AG04450 (cell line): ENCODE data around the gene ADSS2. TPM values are rescaled to one million over a fixed set of nuclear protein-coding genes. Genes with fewer than 3 reads are reported as not detected.

ENCODE experiments used
- CTCF ChIA-PET: fragments of 300-600, 350-600 bp; formaldehyde crosslinking; extraction: SDS; loops from one replicate; lab custom pipeline; 2022; ENCODE audit warnings: antibody characterized with exemption, inconsistent platforms; lab: Charles Lee
- POLR2A ChIA-PET: fragments of 350-600 bp; formaldehyde crosslinking; extraction: SDS; loops from one replicate; lab custom pipeline; 2021; ENCODE audit warnings: antibody characterized with exemption, inconsistent platforms; lab: Yijun Ruan, JAX
- DNase-seq: peaks from one replicate; pipeline ENCODE4 v3.0.0-alpha.2; 2011; ENCODE audit warnings: low read depth, low spot score
- H3K27ac ChIP-seq: one replicate; pipeline ENCODE4 v1.5.1; 2012; ENCODE audit warnings: low read depth, low read length, control low read depth
- H3K27me3 ChIP-seq: one replicate; pipeline ENCODE4 v1.6.0; 2012; ENCODE audit warnings: low read length; ENCODE audit not compliant: control insufficient read depth, insufficient read depth
- H3K4me3 ChIP-seq: 2 replicates; pipeline ENCODE4 v1.5.1; 2011; ENCODE audit warnings: mild to moderate bottlenecking, low read depth, low read length, control low read depth
- H3K9me3 ChIP-seq: 2 replicates; pipeline ENCODE4 v1.5.1; 2012; ENCODE audit warnings: low read length; ENCODE audit not compliant: control insufficient read depth, insufficient read depth
- polyA plus RNA-seq: library from polyadenylated mRNA; depleted of rRNA; stranded (reverse); fragments of >200 nt; gene quantifications from 2 replicates; pipeline ENCODE4 v1.2.3, GENCODE V29; 2011
- TF ChIP-seq, protein P1 (sequence below): IDR thresholded peaks from 2 replicates; pipeline ENCODE4 v1.5.1; 2011; ENCODE audit warnings: low read depth, low read length, control low read depth, inconsistent platforms

ADSS2 gene
- polyA plus RNA-seq, 1 experiment: 50.5 TPM

DNA sequence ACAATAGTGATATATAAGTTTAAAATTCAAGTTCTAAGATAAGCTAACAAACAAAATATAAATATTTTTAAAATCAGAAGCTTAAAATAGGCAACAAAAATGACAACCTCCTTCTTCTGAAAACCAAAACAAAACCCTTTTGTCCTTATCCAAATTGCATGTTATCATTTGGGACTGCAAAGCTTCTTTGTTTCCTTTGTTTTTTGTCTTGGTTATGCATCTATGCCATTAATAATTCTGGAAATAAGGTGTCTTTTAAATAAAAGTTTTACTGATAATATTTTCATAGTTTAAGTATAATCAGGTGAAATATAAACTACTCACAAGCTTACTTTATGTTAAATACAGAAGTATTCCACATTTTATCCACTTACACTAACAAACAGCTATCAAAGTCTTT is 20.5 kb downstream of the ADSS2 start:
- TF ChIP-seq, protein P1, sequence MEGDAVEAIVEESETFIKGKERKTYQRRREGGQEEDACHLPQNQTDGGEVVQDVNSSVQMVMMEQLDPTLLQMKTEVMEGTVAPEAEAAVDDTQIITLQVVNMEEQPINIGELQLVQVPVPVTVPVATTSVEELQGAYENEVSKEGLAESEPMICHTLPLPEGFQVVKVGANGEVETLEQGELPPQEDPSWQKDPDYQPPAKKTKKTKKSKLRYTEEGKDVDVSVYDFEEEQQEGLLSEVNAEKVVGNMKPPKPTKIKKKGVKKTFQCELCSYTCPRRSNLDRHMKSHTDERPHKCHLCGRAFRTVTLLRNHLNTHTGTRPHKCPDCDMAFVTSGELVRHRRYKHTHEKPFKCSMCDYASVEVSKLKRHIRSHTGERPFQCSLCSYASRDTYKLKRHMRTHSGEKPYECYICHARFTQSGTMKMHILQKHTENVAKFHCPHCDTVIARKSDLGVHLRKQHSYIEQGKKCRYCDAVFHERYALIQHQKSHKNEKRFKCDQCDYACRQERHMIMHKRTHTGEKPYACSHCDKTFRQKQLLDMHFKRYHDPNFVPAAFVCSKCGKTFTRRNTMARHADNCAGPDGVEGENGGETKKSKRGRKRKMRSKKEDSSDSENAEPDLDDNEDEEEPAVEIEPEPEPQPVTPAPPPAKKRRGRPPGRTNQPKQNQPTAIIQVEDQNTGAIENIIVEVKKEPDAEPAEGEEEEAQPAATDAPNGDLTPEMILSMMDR: no peak
- H3K9me3 ChIP-seq: no peaks in the 10 kb centered on the region
- CTCF ChIA-PET: interaction anchor here (1.5 kb wide), 1 partner anchor 16 kb away, joined by 3 read pairs; no protein-coding TSS in a partner anchor

DNA sequence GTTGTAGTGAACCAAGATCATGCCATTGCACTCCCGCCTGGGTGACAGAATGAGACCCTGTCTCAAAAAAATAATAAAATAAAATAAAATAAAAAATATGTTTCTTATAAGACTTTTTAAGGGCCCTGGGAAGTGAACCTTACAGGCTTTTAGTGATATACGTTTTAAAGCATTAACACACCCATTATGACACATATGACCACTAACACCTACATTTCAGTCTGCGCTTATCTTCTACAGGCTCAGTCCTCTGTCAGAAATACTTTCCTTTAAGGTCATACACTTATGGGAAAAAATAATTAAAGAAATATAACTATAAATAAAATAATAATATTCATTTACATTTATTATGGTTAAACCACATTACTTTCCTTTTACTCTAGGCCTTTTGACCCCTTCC is 21.9 kb downstream of the ADSS2 start:
- Histone ChIP-seq H3K4me3 (no peak overlapping the region), H3K27ac (no peak overlapping the region), H3K9me3 (no peaks in the 10 kb centered on the region), H3K27me3 (no peaks in the 10 kb centered on the region)
- ChIA-PET CTCF (no interaction called here), POLR2A (no interaction called here)
- TF ChIP-seq, protein P1: no peak
- DNase-seq: no peak

More for the DNA sequence above, 20.5 kb downstream of the ADSS2 start:
- no peak overlapping the region for H3K4me3 ChIP-seq
- no peak overlapping the region for H3K27ac ChIP-seq
- no peak for DNase-seq
- no peaks in the 10 kb centered on the region for H3K27me3 ChIP-seq
- POLR2A ChIA-PET: no interaction called here

DNA sequence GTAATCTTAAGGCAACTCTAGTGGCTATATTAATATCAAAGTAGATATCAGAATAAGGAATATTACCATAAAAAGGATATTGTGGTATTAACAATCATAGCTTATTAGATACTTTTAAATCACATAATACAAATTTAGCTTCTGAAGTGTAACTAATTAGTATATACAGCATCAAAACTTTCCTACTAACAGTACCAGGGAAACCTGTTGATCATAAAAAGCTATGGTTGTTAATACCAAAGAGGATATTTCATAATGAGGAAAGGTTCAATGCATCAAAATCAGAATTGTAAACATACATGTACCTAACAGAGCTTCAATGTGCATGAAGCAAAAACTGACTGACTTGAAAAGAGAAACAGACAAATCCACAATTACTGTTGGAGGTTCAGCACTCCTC is 24.1 kb downstream of the ADSS2 start:
- Histone ChIP-seq H3K27me3 (no peaks in the 10 kb centered on the region), H3K27ac (no peak overlapping the region), H3K4me3 (no peak overlapping the region), H3K9me3 (no peaks in the 10 kb centered on the region)
- ChIA-PET POLR2A (no interaction called here), CTCF (interaction anchor here (3.4 kb wide), 1 partner anchor 13 kb away, joined by 12 read pairs; no protein-coding TSS in a partner anchor)
- no peak for DNase-seq
- TF ChIP-seq, protein P1: no peak

DNA sequence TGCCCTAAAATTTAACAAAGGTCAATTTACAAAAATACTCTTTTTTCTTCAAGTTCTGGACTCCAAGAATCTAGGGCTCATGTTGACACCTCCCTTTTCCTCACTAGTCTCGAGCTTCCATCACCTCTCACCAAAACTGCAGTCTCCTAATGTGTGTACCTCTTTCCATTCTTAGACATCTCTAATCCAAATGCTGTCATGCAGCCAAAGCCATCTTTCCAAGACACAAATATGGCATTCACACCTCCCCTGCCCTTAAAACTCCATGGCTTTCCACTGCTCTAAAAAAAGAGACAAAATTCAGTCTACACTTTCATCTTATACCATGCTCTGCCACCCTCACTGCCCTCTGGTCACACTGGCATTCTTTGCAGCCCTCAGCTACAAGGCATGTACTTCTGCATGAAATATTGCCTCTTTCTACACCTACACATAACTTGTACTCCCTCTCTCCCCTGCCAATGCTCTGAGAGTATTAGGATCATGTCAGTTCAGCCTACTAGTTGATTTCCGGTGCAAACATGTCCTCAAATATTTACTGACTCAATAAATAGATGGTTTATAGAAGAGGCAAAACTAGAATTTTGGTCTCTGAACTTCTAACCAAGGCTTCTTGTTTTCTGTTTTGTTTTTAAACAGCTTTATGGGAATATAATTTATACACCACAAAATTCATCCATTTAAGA is 26.9 kb downstream of the ADSS2 start:
- CTCF ChIA-PET: interaction anchor here (3.4 kb wide), 1 partner anchor 10 kb away, joined by 12 read pairs; no protein-coding TSS in a partner anchor
- POLR2A ChIA-PET: no interaction called here
- no peak for DNase-seq

DNA sequence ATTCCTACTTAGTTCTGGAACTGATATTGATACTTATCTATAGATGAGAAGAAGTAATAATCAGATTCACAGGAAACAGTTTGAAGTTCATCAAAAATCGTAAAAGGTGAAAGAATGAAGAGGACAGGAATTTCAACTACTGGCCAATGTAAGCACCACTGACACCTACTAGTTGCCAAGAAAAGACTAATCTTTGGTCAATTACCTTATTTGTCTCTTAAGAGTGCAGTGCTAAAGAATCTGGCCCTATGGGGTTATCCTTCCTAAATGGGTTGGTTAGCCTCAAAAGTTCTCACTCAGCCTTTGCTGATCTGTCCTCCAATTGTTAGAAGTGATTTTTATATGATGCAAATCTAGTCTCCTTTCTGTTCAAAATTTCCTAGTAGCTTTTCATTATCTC is 29.5 kb downstream of the ADSS2 start:
- no peak overlapping the region for H3K27ac ChIP-seq
- H3K27me3 ChIP-seq: no peaks in the 10 kb centered on the region
- DNase-seq: no peak
- TF ChIP-seq, protein P1: no peak
- POLR2A ChIA-PET: no interaction called here
- no peaks in the 10 kb centered on the region for H3K9me3 ChIP-seq
- H3K4me3 ChIP-seq: no peak overlapping the region
- CTCF ChIA-PET: no interaction called here

More for the DNA sequence above, 26.9 kb downstream of the ADSS2 start:
- H3K27me3 ChIP-seq: no peaks in the 10 kb centered on the region
- no peaks in the 10 kb centered on the region for H3K9me3 ChIP-seq
- H3K4me3 ChIP-seq: no peak overlapping the region
- H3K27ac ChIP-seq: no peak overlapping the region
- TF ChIP-seq, protein P1: no peak
